Gastrocnemius medialis (tissue), 4 donors: ENCODE results near the gene MTHFS. TPM values are rescaled to one million over a fixed set of nuclear protein-coding genes. Genes with fewer than 3 reads are reported as not detected.
"Not testable (repeated sequence)": the region's sequence is repeated elsewhere in the genome, so short reads cannot be mapped to it uniquely, and the experiment has no call there.

Experiments used
- ATAC-seq, 2 donors: fragments of 150-250 bp; one replicate each; pipeline ENCODE4 v1.9.1; 2016
- DNase-seq, 2 donors: peaks; one replicate each; pipeline ENCODE4 v3.0.0-alpha.2; 2019
- H3K27ac ChIP-seq, 4 donors: fragments of 200-600 bp; sonication (generic); 1 replicate in 1 of 4; 2 replicates in 3 of 4; pipeline ENCODE4 v1.5.1; 2016 to 2018; ENCODE audit warnings: mild to moderate bottlenecking in 2 of 4, moderate library complexity in 1 of 4
- H3K27me3 ChIP-seq, 3 donors: fragments of 200-600 bp; sonication (generic) in 2 of 3; 1 replicate in 1 of 3; 2 replicates in 2 of 3; pipeline versions ENCODE4 v1.5.1 to v1.6.0; 2016 to 2019; ENCODE audit warnings: mild to moderate bottlenecking in 1 of 3, moderate library complexity in 1 of 3
- H3K36me3 ChIP-seq, 2 donors: fragments of 200-600 bp; sonication (generic) in 1 of 2; one replicate each; pipeline ENCODE4 v1.5.1; 2017 to 2018
- H3K4me1 ChIP-seq, 2 donors: fragments of 200-600 bp; sonication (generic) in 1 of 2; one replicate each; pipeline ENCODE4 v1.5.1; 2016 to 2017; ENCODE audit warnings: mild to moderate bottlenecking in 2 of 2
- H3K4me3 ChIP-seq, 4 donors: fragments of 200-600 bp; sonication (generic) in 3 of 4; 1 replicate in 1 of 4; 2 replicates in 3 of 4; pipeline ENCODE4 v1.5.1; 2016 to 2019; ENCODE audit warnings: mild to moderate bottlenecking in 2 of 4
- H3K9me3 ChIP-seq, 3 donors: fragments of 200-600 bp; sonication (generic) in 2 of 3; 1 replicate in 1 of 3; 2 replicates in 2 of 3; pipeline ENCODE4 v1.5.1; 2016 to 2019
- POLR2A ChIP-seq, 2 donors: fragments of 450-650 bp; IDR thresholded peaks; one replicate each; pipeline ENCODE4 v1.6.1; 2017; ENCODE audit warnings: antibody characterized with exemption in 2 of 2, mild to moderate bottlenecking in 2 of 2, moderate library complexity in 2 of 2
- in situ Hi-C, 4 donors: fragments of 200-750 bp; cut with MboI; loops; one replicate each; pipeline versions ENCODE4 v1.15.0 to v1.8.0; 2017; ENCODE audit warnings: low sequenced_read_pairs in 4 of 4
- intact Hi-C: fragments of 100-400 bp; cut with DNase I; formaldehyde crosslinking; loops from one replicate; pipeline ENCODE4 v1.15.1; 2023; ENCODE audit warnings: low total_unique reads
- total RNA-seq, 4 donors: library from RNA; depleted of rRNA; stranded (reverse); fragments of >200 nt; gene quantifications; one replicate each; pipeline versions ENCODE4 v1.1.0 to v1.2.3, GENCODE V29; 2016
- TF ChIP-seq, protein P1 (sequence below), 5 experiments: fragments of 450-650 bp in 3 of 5; fragments of 200-600 bp in 2 of 5; sonication (generic) in 2 of 5; IDR thresholded peaks in 4 of 5; conservative IDR thresholded peaks in 1 of 5; 1 replicate in 4 of 5; 2 replicates in 1 of 5; pipeline ENCODE4 v1.5.1; 2016 to 2019; ENCODE audit warnings: antibody characterized with exemption in 5 of 5, mild to moderate bottlenecking in 3 of 5, moderate library complexity in 3 of 5

The MTHFS gene
- total RNA-seq, 4 donors from 2014 or later: 7.0 to 16.7 (median 14.6) TPM

DNA sequence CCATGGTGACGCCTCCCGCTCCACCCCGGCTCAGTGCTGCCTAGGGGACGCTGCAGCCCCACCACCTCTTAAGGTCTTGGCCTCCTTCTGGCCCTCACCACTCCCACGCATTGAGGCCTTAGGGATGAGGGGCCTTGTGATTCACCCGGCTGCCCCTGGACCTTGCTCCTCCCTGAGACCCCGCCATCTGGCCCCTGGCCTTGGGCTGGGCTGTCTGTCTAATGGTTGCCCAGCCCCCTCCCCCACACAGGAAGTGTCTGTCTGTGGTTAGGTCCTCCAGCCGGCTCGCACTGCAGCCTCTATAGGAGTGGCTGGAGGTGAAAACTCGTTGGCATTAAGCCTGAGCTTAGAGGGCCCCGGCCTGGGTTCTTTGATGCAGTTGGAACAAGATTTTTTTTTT lies 21.5 kb upstream of the MTHFS start:
- peaks cover 0 to 5% of the 10 kb centered on the region in 2 donors for H3K4me1 ChIP-seq
- in situ Hi-C loops: loop anchor here in 2 of 4 donors (25.0 kb wide), 1 partner anchor 244 kb away; the partner anchor contains the start of gene FAH (in 2 of the 2)
- no peak overlapping the region for H3K4me3 ChIP-seq
- no peak for TF ChIP-seq POLR2A (IDR thresholded peaks at IDR 0.05)
- TF ChIP-seq, protein P1, sequence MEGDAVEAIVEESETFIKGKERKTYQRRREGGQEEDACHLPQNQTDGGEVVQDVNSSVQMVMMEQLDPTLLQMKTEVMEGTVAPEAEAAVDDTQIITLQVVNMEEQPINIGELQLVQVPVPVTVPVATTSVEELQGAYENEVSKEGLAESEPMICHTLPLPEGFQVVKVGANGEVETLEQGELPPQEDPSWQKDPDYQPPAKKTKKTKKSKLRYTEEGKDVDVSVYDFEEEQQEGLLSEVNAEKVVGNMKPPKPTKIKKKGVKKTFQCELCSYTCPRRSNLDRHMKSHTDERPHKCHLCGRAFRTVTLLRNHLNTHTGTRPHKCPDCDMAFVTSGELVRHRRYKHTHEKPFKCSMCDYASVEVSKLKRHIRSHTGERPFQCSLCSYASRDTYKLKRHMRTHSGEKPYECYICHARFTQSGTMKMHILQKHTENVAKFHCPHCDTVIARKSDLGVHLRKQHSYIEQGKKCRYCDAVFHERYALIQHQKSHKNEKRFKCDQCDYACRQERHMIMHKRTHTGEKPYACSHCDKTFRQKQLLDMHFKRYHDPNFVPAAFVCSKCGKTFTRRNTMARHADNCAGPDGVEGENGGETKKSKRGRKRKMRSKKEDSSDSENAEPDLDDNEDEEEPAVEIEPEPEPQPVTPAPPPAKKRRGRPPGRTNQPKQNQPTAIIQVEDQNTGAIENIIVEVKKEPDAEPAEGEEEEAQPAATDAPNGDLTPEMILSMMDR (IDR thresholded peaks at IDR 0.05 in 4 of 5, conservative IDR thresholded peaks at IDR 0.05 in 1 of 5): no peak
- no peak for DNase-seq
- intact Hi-C loops: no loop called here
- peaks cover 0 to 1% (median 0%) of the 10 kb centered on the region in 3 donors for H3K27me3 ChIP-seq
- H3K27ac ChIP-seq: no peak overlapping the region
- ATAC-seq: no peak
- H3K36me3 ChIP-seq: peaks cover 0 to 4% of the 10 kb centered on the region in 2 donors
- peaks cover 0 to 28% (median 3%) of the 10 kb centered on the region in 3 donors for H3K9me3 ChIP-seq

DNA sequence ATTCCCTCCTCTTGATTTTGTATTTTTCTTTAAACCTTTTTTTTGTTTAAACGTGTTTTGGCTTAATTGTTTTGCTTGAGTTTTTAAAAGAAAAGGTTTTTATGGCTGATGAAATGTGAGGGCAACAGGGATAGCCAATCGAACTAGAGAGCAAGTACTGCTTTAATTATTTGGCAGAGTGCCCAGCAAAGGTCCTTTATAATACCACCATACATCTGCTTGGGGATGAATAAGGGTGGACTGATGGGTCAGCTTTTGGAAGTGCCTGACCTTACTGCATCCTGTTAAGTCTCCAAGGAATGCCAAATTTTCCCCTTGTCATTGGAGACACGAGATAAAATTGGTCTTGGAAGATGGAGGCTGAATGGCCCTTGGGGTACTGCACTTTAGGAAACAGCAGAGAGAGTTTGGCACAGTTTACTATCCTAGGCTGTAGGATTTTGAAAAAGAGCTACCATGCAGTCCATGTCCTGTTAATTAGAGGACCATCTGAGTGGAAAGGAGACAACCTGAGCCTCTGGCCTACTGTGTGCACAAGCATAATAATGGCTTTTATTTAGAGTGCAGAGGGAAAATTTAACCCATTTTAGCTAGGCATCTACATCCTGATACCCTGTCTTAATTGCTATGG lies 19.8 kb upstream of the MTHFS start:
- H3K4me1 ChIP-seq: no peaks in the 10 kb centered on the region
- H3K36me3 ChIP-seq: peaks cover 0 to 4% of the 10 kb centered on the region in 2 donors
- intact Hi-C loops: no loop called here
- TF ChIP-seq, protein P1 (IDR thresholded peaks at IDR 0.05 in 4 of 5, conservative IDR thresholded peaks at IDR 0.05 in 1 of 5): no peak
- no peak for TF ChIP-seq POLR2A (IDR thresholded peaks at IDR 0.05)
- ATAC-seq (no peak), DNase-seq (no peak)
- no peak overlapping the region for H3K4me3 ChIP-seq
- no peaks in the 10 kb centered on the region for H3K27me3 ChIP-seq
- H3K27ac ChIP-seq: no peak overlapping the region
- peaks cover 0 to 28% (median 3%) of the 10 kb centered on the region in 3 donors for H3K9me3 ChIP-seq
- in situ Hi-C loops: loop anchor here in 2 of 4 donors (25.0 kb wide), 1 partner anchor 246 kb away; the partner anchor contains the start of gene FAH (in 2 of the 2)

DNA sequence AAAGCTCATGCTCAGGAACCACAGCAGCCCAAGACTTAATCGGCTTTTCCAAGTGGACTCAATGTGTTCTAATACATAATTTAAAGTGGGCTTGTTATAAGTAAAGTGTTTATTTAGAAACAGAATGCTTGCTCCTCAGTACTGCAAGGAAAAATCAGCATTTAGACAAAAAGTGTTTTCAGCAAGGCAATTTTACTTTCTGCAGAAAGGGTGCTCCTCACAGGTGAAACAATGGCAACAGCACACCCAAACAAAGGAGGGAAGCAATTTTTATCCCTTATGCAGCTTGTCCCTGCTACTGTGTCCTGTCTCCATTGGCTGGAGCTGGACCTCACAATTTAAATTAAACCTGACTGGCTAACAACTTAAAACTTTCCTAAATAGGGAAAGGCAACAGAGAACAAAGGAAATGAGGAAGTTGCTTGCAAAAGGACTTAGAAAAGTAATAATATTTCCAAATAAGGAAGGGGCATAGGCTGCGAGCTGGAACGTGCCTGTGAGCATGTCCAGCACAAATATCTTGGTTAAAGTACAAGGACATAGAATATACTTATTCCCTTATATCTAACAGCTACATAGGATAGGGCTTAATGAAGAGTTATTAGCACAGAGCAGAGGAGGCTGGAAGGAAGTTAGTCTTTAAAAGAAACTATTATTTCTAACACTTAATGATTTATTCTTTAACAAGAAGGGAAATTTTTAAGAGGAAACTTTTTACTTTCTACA lies 19.1 kb upstream of the MTHFS start:
- H3K9me3 ChIP-seq: peaks cover 0 to 24% (median 3%) of the 10 kb centered on the region in 3 donors
- H3K4me1 ChIP-seq, H3K36me3 ChIP-seq, H3K4me3 ChIP-seq, H3K27ac ChIP-seq, ATAC-seq, intact Hi-C loops, H3K27me3 ChIP-seq, DNase-seq: not testable (repeated sequence)
- in situ Hi-C loops: loop anchor here in 2 of 4 donors (25.0 kb wide), 1 partner anchor 246 kb away; the partner anchor contains the start of gene FAH (in 2 of the 2)

DNA sequence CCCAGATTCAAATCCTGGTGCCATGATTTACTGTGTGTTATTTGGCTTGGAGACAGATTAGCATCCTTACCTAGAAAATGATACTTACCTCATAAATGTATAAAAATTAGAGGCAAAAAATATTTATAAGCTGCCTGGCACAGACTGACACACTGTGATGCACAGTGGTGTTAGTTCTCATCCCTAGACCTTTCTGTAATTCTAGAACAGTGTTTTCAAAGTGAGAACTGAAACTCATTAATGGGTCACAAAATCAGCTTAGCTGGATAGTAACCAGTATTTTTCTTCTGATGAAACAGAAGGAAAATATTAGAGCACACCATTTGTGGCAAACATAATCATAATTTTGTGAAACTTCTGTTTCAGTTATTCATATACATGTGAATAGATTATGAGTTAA lies 17.9 kb upstream of the MTHFS start:
- in situ Hi-C loops: loop anchor here in 2 of 4 donors (25.0 kb wide), 1 partner anchor 248 kb away; the partner anchor contains the start of gene FAH (in 2 of the 2)

DNA sequence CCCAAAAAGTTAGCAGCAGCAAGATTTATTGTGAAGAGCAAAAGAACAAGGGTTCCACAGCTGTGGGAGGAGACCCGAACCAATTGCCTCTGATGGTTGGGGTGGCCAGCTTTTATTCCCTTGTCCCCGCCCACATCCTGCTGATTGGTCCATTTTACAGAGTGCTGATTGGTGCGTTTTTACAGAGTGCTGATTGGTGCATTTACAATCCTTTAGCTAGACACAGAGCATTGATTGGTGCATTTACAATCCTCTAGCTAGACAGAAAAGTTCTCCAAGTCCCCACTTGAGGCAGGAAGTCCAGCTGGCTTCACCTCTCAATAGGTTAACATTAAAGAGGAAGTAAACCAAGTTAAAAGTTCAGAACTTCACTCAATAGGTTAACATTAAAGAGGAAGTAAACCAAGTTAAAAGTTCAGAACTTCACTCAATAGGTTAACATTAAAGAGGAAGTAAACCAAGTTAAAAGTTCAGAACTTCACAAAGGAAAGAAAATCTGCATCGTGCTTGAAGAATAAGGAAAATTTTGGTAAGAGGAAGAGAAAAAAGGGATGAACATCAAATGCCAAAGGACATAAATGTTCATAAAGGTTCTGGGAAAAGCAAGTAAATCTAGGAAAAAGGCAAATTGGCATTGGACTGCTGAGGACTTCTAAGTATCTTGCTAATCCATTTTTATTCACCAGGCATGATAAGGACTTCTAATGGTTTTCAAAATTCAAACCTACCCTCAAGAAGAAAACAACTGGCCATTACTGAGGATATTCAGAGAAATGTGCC lies 12.9 kb upstream of the MTHFS start:
- H3K27me3 ChIP-seq, H3K4me3 ChIP-seq, H3K4me1 ChIP-seq, H3K9me3 ChIP-seq, H3K27ac ChIP-seq, ATAC-seq, DNase-seq, H3K36me3 ChIP-seq, intact Hi-C loops: not testable (repeated sequence)
- in situ Hi-C loops: loop anchor here in 2 of 4 donors (10.0 to 25.0 kb wide), 2 partner anchors 85 to 253 kb away; partner anchors contain the start of gene FAH (in 2 of the 2)

More for the DNA sequence above, 17.9 kb upstream of the MTHFS start:
- no peak overlapping the region for H3K27ac ChIP-seq
- intact Hi-C loops: no loop called here
- H3K4me1 ChIP-seq: no peaks in the 10 kb centered on the region
- H3K36me3 ChIP-seq: peaks cover 0 to 4% of the 10 kb centered on the region in 2 donors
- TF ChIP-seq POLR2A (IDR thresholded peaks at IDR 0.05): no peak
- TF ChIP-seq, protein P1 (IDR thresholded peaks at IDR 0.05 in 4 of 5, conservative IDR thresholded peaks at IDR 0.05 in 1 of 5): no peak
- peaks cover 0 to 17% (median 3%) of the 10 kb centered on the region in 3 donors for H3K9me3 ChIP-seq
- H3K27me3 ChIP-seq: no peaks in the 10 kb centered on the region
- ATAC-seq: no peak
- no peak for DNase-seq
- H3K4me3 ChIP-seq: no peak overlapping the region
